Activated CD4-positive, alpha-beta T cell treated with anti-CD3 and anti-CD28 coated beads for 36 hours (primary cell): ENCODE results near the gene ZNF154. TPM values are rescaled to one million over a fixed set of nuclear protein-coding genes. Genes with fewer than 3 reads are reported as not detected.

Source experiments
- ATAC-seq: fragments of 200-7000 bp; cut with Tn5 transposase; one replicate; pipeline ENCODE4 v1.10.0; 2021; ENCODE audit warnings: mild to moderate bottlenecking, moderate library complexity
- CTCF ChIA-PET: fragments of 350-600 bp; sonication (Branson Sonifier 250); formaldehyde crosslinking; loops from one replicate; lab custom pipeline; 2021; ENCODE audit warnings: antibody characterized with exemption; lab: Charles Lee
- POLR2A ChIA-PET: fragments of 350-600 bp; sonication (Branson Sonifier 250); formaldehyde crosslinking; loops from one replicate; lab custom pipeline; 2021; ENCODE audit warnings: antibody characterized with exemption, inconsistent platforms; lab: Charles Lee
- DNase-seq: peaks from one replicate; pipeline ENCODE4 v3.0.0-alpha.2; 2020
- H3K27ac Mint-ChIP-seq: one replicate; pipeline ENCODE4 v1.8.0; 2021; ENCODE audit warnings: mixed read lengths
- H3K27me3 Mint-ChIP-seq: one replicate; pipeline ENCODE4 v1.8.0; 2021; ENCODE audit warnings: mixed read lengths
- H3K36me3 Mint-ChIP-seq: one replicate; pipeline ENCODE4 v1.8.0; 2021; ENCODE audit warnings: low read depth, mixed read lengths
- H3K4me1 Mint-ChIP-seq: one replicate; pipeline ENCODE4 v1.8.0; 2021; ENCODE audit warnings: mixed read lengths
- H3K4me3 Mint-ChIP-seq: one replicate; pipeline ENCODE4 v1.8.0; 2021; ENCODE audit warnings: mild to moderate bottlenecking, moderate library complexity, mixed read lengths
- H3K9me3 Mint-ChIP-seq: one replicate; pipeline ENCODE4 v1.8.0; 2021; ENCODE audit warnings: low read depth, mixed read lengths
- intact Hi-C, 2 experiments: fragments of 100-400 bp; cut with DNase I in 1 of 2; cut with micrococcal nuclease in 1 of 2; formaldehyde crosslinking; loops; one replicate each; pipeline versions ENCODE4 v1.14.2 to v1.15.1; 2022 to 2024; cut with DNase I, micrococcal nuclease
- total RNA-seq, 2 experiments: library from RNA; stranded (reverse); gene quantifications; one replicate each; pipeline ENCODE4 v1.2.3, GENCODE V29; 2021

The ZNF154 gene
- total RNA-seq, 2 experiments from 2014 or later, result 4.4 to 5.0 TPM

DNA sequence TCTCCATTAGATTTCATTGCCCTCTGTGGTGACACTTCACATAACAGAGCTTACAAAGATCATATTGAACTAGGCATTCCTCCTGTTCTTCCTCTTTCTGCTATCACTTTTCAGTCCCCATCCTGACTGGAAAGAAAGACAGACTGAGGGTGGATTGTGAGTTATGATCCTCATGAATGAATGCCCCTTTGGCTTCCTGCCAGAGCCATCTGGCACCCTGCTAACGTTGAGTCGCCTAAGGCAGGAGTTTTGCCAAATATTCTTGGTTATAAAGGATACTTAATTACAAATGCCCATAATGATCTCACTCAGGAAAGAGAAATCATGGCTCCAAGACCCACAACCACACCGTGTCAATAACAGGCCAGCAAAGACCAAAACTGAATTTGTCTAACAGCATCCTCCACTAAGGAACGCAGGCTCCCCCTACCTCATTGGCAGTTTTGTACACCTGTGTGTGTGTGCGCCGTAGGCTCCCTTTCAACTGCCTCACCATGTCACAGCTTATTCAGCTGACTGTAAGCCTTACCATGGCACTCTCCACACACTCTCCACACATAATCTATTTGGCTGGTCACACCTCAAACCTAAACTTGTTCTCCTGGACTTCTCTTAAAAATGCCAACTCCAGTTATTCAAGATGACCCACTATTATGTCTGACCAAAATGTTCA, 60.5 kb downstream of the ZNF154 start:
- Mint-ChIP-seq H3K4me3 (no peak overlapping the region), H3K27ac (no peak overlapping the region), H3K4me1 (peaks cover 2% of the 10 kb centered on the region), H3K9me3 (peaks cover 43% of the 10 kb centered on the region), H3K27me3 (peaks cover 8% of the 10 kb centered on the region), H3K36me3 (peaks cover 15% of the 10 kb centered on the region)
- ChIA-PET POLR2A (no interaction called here), CTCF (no interaction called here)
- ATAC-seq (no peak), DNase-seq (no peak)
- intact Hi-C loops, result no loop called here

Other genes with a start within 250 kb of the ZNF154 start
- 1 to 10 TPM; 6.5 to 7.5 TPM for gene ZNF772, start 231.6 kb downstream of the ZNF154 start, total RNA-seq
- gene ZNF419, start 221.5 kb downstream of the ZNF154 start, total RNA-seq, result 1 to 10 TPM; 6.3 to 6.6 TPM
- gene ZNF773, start 209.3 kb downstream of the ZNF154 start, total RNA-seq, result 1 to 10 TPM; 5.9 to 6.5 TPM
- 1 to 10 TPM; 3.7 to 4.6 TPM for gene ZNF549, start 181.8 kb downstream of the ZNF154 start, total RNA-seq
- 10 to 100 TPM; 11.8 to 11.9 TPM for gene ZNF550, start 149.3 kb downstream of the ZNF154 start, total RNA-seq
- gene ZNF416, start 130.3 kb downstream of the ZNF154 start, total RNA-seq, result 1 to 10 TPM; 3.3 to 3.7 TPM
- gene ZIK1, start 125.1 kb downstream of the ZNF154 start, total RNA-seq, result 1 to 10 TPM; 4.6 to 5.3 TPM
- 1 to 10 TPM; 7.1 to 7.2 TPM for gene ZNF530, start 109.3 kb downstream of the ZNF154 start, total RNA-seq
- 1 to 10 TPM; 7.6 to 9.7 TPM for gene ZNF134, start 95.0 kb downstream of the ZNF154 start, total RNA-seq
- 1 to 10 TPM; 8.9 to 9.5 TPM for gene ZNF211, start 76.0 kb downstream of the ZNF154 start, total RNA-seq
- gene ZSCAN4, start 40.3 kb downstream of the ZNF154 start, total RNA-seq, result not detected
- gene ZNF551, start 27.2 kb downstream of the ZNF154 start, total RNA-seq, result 10 to 100 TPM in 1 of 2 experiments, 1 to 10 TPM in 1; 9.8 to 13.0 TPM
- gene ZNF671, start 18.4 kb upstream of the ZNF154 start, total RNA-seq, result 1 to 10 TPM; 7.5 to 8.8 TPM
- 10 to 100 TPM in 1 of 2 experiments, 1 to 10 TPM in 1; 8.9 to 14.7 TPM for gene ZNF776, start 37.6 kb upstream of the ZNF154 start, total RNA-seq
- 10 to 100 TPM; 20.3 to 20.5 TPM for gene ZNF586, start 60.5 kb upstream of the ZNF154 start, total RNA-seq
- gene ZNF552, start 105.7 kb upstream of the ZNF154 start, total RNA-seq, result 1 to 10 TPM; 5.9 to 6.1 TPM
- 10 to 100 TPM; 16.8 to 18.2 TPM for gene ZNF587B, start 121.1 kb upstream of the ZNF154 start, total RNA-seq
- 10 to 100 TPM; 20.1 to 22.9 TPM for gene ZNF587, start 140.7 kb upstream of the ZNF154 start, total RNA-seq
- 10 to 100 TPM; 24.1 to 24.5 TPM for gene ZNF814, start 179.8 kb upstream of the ZNF154 start, total RNA-seq
- 10 to 100 TPM; 12.7 to 14.1 TPM for gene ZNF417, start 207.4 kb upstream of the ZNF154 start, total RNA-seq
- 1 to 10 TPM; 4.6 to 4.8 TPM for gene ZNF418, start 226.2 kb upstream of the ZNF154 start, total RNA-seq
- gene ZNF256, start 238.5 kb upstream of the ZNF154 start, total RNA-seq, result 1 to 10 TPM; 6.3 to 6.9 TPM